Amniotic epithelial cell (primary cell): ENCODE data around the gene JCHAIN.

Experiments
- DNase-seq: peaks from one replicate; pipeline ENCODE4 v3.0.0-alpha.2; 2010; ENCODE audit warnings: low read depth

JCHAIN gene

DNA sequence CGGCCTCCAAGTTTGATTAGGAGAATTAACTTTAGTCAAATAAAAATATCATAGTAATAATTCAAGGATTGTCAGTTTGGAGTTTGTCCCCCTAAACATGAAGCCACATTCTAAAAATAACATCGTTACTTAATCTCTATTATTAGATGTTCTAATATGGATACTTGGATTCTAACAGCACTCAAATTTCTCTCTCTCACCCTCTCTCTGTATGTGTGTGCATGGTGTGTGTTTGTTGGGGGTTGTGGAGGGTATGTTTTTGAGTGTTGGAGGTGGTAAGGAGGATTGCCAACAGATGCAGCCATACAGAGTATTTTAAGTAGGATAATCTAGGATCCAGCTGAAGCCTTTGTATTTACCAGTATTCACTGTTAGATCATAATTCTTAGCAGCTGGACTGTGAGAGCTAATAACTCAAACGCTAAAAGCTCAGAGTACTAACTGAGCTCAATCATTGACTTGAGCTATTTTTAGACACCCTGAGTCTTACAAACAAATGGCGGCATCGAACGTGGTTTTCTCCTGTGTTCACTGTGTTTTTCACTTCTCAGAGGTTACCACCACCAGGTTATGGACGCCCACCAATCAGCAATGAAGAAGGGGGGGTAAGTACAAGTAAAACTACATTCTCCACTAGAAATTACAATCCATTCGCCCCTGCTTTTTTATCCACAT is 28.9 kb downstream of the JCHAIN start:
- DNase-seq = no peak

DNA sequence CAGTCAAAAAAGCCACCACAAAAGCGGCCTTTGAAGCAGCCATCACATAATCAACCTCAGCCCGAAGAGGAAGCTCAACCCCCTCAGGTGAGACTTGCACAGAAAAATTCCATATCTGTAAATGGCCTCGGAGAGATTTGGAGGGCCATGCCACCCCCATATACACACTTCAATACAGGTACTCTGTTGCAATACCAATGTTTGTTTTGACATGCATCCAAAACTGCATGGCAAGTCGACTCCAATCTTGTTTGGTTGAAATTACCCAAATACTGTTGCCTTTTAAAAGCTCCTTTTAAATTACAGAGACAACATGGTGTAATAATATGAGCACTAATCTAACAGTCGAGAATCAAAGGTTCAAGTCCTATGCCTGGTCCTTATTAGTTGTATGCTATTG is 31.8 kb downstream of the JCHAIN start:
- no peak for DNase-seq

- peak; percentile 56 for DNase-seq
Observed at GRCh38 chr4:70632028-70632427, 34.3 kb downstream of the JCHAIN start.

DNA sequence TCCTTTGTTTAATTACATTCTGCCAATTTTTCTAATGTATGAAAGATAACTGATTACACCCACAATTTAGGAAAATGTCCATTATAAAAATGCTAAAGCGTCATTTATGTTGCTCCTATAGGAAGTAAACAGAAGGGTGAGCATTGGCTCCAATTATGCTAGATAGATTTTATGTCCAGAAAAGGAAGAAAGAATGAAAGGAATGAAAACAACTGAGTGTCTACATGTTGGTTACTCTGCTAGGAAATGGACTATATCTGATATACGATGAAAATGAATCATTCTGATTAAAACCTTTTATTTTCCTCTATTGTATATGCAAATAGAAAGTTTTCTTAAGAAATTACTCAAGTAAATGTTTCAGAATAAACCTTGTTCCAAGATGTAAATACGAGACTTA is 36.1 kb downstream of the JCHAIN start:
- DNase-seq = no peak

DNA sequence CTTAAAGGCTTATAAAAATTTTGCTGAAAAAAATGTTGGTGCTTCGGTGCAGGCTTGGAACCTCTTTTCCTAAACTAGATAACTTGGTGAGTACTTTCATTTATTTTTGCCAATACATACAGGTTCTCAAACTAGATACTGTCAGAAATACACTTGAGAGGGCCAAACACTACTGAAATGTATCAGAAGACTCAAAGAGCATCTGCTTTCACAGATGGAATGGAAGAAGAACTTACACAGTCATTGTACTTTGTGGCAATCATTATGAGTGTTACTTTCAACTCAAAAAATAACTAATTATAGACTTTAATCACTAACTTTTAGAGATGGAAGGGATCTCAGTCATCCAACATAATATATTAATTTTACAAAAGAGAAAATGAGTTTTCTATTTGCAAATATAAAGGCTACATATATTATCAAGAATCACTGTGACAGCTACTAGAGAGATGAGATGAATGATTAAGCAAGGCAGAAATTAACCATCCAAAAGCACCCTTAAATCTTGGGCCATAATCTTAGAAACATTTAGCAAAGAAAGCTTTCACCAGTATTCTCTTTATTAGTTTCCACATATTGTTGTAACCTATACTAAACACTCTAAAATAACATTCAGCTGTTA is 36.7 kb downstream of the JCHAIN start:
- DNase-seq = no peak

DNA sequence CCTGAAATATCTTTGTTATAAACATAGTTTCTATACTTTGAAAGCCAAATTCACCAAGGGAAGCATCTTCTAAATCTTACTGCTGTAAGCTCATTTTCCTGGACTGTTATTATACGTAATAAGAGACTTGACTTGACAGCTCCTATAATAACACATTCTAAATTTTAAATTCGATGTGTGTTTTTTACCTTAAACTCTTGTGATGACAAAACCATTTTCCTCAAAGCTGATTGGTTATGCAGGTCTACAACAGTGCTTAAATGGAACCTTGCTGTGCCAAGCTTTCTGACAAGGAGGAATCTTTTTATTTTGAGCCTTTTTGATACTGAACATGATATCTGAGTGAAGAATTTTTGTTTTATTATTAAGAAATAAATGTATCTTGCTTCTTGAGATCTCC is 37.9 kb downstream of the JCHAIN start, which contains the start of gene ENAM:
Gene ENAM (plus strand): TSS at position 301 of the 400 bp plus-strand sequence. CDS start 757 bp downstream, outside the sequence.
- DNase-seq = no peak

- peak; percentile 41 for DNase-seq
Observed at GRCh38 chr4:70627620-70628019, 38.7 kb downstream of the JCHAIN start.

- no peak for DNase-seq
Observed at GRCh38 chr4:70624226-70624793, 42.0 kb downstream of the JCHAIN start.

DNA sequence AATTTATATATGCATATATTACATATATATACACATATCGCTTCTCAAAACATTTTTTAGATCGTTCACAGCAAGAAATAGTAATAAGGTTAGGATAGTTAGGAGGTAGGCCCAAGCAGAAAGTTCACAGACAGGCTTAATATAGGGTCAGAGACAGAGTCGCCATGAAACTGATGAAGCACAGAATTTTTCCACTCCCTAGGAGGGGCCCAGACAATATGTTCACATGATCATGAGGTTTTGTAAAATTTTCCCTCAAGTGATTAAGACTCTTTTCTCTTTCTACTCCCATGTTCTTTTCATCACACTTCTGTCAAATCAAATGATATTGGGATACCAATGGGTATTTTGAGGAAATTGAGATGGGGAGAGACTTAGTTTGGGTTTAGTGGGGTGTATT is 43.0 kb downstream of the JCHAIN start:
- DNase-seq = no peak

DNA sequence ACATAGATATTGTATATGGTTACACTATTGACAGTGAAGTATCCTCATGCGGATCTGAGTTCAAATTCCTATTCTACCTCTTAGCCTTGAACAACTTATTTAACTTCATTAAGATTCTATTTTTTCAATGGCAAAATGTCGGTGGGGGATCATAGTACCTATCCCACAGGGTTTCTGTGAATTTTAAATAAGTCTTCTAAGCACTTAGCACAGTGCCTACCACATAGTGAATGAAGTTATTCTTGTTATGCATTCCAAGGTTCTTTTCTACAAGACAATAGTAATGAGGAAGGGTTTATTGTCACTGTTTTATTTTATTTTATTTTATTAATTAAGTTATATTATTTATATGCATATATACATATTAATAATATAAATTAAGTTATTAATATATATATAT is 46.5 kb downstream of the JCHAIN start:
- no peak for DNase-seq

DNA sequence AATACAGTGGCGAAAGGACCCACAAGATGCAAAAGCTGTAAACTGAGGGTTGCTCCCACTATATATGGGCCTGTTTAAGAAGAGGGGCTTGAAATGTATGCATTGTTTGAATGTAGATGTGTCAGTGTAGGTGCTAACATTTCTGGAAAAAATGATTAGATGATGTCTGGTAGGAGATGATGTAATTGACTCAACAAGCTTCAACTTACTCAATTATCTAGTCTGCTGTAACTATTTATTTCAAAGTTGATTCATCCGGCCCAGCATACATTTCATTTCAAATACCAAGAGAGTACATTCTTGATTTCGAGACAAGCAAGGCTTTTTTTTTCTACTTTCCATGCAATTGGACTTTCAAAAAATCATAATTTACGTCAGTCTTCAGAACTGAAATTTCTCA is 47.0 kb downstream of the JCHAIN start:
- no peak for DNase-seq

- DNase-seq = no peak
Observed at GRCh38 chr4:70614184-70614555, 52.1 kb downstream of the JCHAIN start.

- peak; percentile 15 for DNase-seq
Observed at GRCh38 chr4:70613306-70614183, 52.8 kb downstream of the JCHAIN start.

DNA sequence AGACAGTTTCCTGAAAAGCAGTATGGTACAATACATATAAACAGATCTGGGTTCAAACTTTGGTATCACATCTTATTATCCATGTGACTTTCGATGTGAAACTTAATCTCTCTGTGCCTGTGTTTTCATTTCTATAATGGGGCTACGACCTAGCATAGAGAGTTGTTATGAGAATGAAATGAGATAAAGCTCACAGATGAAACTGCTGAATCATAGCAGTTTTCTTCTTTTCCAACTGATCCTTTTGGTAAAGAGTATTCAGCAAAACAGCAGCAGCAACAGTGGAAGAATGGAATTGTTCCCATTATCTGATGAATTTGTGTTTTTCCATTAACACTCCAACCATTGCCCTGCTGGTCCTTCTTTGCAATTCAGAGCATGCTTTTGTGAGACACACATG is 58.0 kb downstream of the JCHAIN start:
- no peak for DNase-seq

- DNase-seq = no peak
Observed at GRCh38 chr4:70607334-70607853, 58.9 kb downstream of the JCHAIN start.

- DNase-seq = no peak
Observed at GRCh38 chr4:70606459-70606858, 59.8 kb downstream of the JCHAIN start.
